ENCODE measurements around the gene TRANK1. TPM values are rescaled to one million over a fixed set of nuclear protein-coding genes. Genes with fewer than 3 reads are reported as not detected.
"Not testable (repeated sequence)": the region's sequence is repeated elsewhere in the genome, so short reads cannot be mapped to it uniquely, and the experiment has no call there.

TRANK1 gene
- total RNA-seq, 6 experiments from 2014 or later, result 1.00 to 3.0 (median 1.4) TPM

DNA sequence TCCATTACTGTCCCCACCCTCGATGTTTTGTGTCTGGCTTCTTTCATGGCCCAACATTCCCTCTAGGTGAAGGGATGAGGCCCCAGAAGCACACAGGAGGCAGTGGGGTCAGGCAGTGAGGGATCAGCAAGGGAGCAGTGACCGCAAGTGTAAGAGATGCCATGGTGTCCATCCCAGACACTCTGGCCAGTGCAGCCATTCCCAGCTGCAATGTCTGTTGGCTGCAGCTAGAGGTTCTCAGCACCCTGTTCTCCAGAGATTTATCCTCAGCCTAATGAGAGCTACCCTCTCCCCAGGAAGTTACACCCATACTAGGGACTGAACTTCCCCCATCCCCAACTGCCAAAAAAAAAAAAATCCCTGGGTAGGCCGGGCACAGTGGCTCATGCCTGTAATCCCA is 40.2 kb downstream of the TRANK1 start:
- TF ChIP-seq, protein P1, sequence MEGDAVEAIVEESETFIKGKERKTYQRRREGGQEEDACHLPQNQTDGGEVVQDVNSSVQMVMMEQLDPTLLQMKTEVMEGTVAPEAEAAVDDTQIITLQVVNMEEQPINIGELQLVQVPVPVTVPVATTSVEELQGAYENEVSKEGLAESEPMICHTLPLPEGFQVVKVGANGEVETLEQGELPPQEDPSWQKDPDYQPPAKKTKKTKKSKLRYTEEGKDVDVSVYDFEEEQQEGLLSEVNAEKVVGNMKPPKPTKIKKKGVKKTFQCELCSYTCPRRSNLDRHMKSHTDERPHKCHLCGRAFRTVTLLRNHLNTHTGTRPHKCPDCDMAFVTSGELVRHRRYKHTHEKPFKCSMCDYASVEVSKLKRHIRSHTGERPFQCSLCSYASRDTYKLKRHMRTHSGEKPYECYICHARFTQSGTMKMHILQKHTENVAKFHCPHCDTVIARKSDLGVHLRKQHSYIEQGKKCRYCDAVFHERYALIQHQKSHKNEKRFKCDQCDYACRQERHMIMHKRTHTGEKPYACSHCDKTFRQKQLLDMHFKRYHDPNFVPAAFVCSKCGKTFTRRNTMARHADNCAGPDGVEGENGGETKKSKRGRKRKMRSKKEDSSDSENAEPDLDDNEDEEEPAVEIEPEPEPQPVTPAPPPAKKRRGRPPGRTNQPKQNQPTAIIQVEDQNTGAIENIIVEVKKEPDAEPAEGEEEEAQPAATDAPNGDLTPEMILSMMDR (IDR thresholded peaks at IDR 0.05), result peak; percentile 62
- no peaks in the 10 kb centered on the region; the same call in 1 of the 2 replicates for H3K27me3 Mint-ChIP-seq (ENCODE audit: insufficient read depth)
- H3K4me1 Mint-ChIP-seq (ENCODE audit: low read depth), result peaks cover 24% of the 10 kb centered on the region
- peak; percentile 22 for DNase-seq
- H3K36me3 Mint-ChIP-seq (ENCODE audit: low read depth), result no peaks in the 10 kb centered on the region
- H3K9me3 Mint-ChIP-seq, result no peaks in the 10 kb centered on the region
- H3K4me3 Mint-ChIP-seq, result no peak overlapping the region
- H3K27ac Mint-ChIP-seq, result no peak overlapping the region

DNA sequence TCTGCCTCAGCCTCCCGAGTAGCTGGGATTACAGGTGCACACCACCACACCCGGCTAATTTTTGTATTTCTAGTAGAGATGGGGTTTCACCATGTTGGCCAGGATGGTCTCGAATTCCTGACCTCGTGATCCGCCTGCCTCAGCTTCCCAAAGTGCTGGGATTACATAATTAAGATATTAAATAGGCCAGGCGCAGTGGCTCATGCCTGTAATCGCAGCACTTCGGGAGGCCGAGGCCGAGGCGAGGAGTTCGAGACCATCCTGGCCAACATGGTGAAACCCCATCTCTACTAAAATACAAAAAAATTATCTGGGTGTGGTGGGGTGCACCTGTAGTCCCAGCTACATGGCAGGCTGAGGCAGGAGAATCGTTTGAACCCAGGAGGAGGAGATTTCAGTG is 40.8 kb downstream of the TRANK1 start:
- not testable (repeated sequence) for H3K36me3 Mint-ChIP-seq (ENCODE audit: low read depth); H3K9me3 Mint-ChIP-seq; H3K27ac Mint-ChIP-seq; H3K4me3 Mint-ChIP-seq; H3K27me3 Mint-ChIP-seq (ENCODE audit: insufficient read depth); DNase-seq
- peaks cover 23% of the 10 kb centered on the region for H3K4me1 Mint-ChIP-seq (ENCODE audit: low read depth)

DNA sequence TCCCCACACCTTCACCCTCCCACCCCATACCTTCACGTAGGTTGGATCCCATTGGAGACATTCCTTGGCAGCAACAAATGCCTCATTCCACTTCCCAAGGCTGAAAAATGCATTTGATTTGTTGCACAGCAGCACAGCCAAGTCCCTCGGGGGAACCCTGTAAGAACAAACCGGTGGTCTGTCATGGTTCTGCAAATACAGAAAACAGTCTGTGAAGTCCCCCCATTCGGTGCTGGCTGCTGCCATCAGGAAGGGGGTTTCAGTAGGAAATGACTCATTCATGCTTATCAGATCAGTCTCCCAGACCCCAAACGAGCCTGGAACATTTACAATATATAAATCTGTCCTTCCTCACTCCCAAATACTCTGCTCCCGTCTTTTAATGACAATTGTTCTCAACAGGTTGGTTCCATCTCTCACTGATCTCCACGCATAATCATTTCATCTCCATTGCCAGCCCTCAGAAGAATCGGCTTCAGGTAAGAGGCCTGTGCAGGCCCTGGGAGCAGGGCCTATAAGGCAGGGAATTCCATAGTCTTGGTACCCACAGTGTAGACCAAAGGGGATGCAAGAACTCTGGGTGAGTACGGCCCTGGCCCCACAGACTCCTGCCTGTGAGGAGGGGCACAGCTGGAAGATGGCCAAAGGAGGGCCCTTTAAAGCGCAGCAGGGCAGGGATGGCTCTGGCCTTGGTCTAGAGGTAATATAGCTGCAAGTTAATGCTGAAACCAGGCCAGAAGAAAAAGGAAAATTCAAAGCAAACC is 41.6 kb downstream of the TRANK1 start:
- H3K4me1 Mint-ChIP-seq (ENCODE audit: low read depth), result peaks cover 15% of the 10 kb centered on the region
- no peak for DNase-seq
- no peaks in the 10 kb centered on the region for H3K36me3 Mint-ChIP-seq (ENCODE audit: low read depth)
- no peaks in the 10 kb centered on the region for H3K27me3 Mint-ChIP-seq (ENCODE audit: insufficient read depth)
- H3K4me3 Mint-ChIP-seq, result no peak overlapping the region
- H3K9me3 Mint-ChIP-seq, result no peaks in the 10 kb centered on the region
- no peak overlapping the region for H3K27ac Mint-ChIP-seq
- TF ChIP-seq, protein P1 (IDR thresholded peaks at IDR 0.05), result no peak

DNA sequence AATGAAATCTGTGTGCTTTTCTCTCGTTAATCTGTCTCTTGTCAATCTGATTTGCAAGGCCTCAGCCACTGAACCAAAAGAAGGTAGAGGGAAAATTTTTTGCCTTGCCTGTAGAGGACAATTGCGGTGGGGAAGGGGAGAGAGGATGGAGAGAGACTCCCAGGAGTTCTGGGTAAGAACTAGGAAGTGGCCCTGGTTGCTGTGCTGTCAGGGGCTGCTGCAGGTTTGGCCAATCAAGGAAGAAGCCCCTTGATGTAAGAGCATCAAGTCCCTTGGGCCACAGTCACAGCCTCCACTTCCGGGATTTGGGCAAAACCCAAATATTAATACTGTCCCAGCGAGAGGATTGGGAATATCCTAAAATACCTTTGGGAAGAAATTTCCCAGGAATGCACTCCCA is 43.3 kb downstream of the TRANK1 start:
- Mint-ChIP-seq H3K4me1 (ENCODE audit: low read depth) (peaks cover 5% of the 10 kb centered on the region; the same call in 1 of the 2 replicates), H3K36me3 (ENCODE audit: low read depth) (no peaks in the 10 kb centered on the region), H3K27ac (no peak overlapping the region), H3K4me3 (no peak overlapping the region), H3K9me3 (no peaks in the 10 kb centered on the region), H3K27me3 (ENCODE audit: insufficient read depth) (peaks cover 8% of the 10 kb centered on the region; the same call in 1 of the 2 replicates)
- TF ChIP-seq, protein P1 (IDR thresholded peaks at IDR 0.05), result no peak
- DNase-seq, result no peak

DNA sequence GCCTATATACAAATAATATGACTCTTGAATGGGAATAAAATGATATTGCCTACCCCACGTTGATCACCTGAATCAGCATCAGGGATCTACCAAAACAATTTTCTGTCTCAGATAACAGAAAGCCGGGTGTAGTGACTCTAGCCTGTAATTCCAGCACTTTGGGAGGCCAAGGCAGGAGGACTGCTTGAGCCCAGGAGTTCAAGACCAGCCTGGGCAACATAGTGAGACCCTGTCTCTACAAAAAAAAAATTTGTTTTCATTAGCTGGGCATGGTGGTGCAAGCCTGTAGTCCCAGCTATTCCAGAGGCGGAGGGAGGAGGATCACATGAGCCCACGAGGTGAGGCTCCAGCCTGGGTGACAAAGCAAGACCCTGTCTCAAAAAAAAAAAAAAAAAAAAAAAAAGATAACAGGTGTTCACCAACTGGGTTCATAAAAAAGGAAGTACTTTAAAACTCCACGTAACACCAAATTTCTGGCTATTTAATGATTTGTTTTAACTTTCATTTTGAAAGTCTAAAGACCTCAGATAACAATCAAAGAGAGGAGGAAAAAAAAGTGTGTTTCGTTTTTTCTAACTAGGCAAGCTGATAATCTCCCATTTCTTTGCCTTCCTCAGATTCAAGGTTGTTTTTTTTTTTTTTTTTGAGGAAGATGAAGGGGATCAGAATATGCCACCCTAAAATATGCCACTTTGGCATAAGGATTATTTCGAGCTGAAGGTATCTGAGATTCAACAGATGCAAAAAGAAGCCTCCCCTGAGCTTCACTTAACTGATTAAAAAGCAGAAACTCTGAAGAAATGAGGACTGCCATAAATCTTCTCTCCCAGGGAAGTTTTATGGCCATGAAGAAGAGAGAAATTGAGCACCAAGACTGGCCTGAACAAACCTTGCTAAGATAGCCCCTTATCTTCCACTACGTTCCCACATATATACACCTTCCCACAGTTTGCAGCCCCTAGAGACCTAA is 44.1 kb downstream of the TRANK1 start:
- Mint-ChIP-seq H3K4me1 (ENCODE audit: low read depth) (peaks cover 2% of the 10 kb centered on the region; the same call in 1 of the 2 replicates), H3K27ac (no peak overlapping the region), H3K9me3 (no peaks in the 10 kb centered on the region), H3K4me3 (no peak overlapping the region), H3K36me3 (ENCODE audit: low read depth) (no peaks in the 10 kb centered on the region), H3K27me3 (ENCODE audit: insufficient read depth) (peaks cover 8% of the 10 kb centered on the region; the same call in 1 of the 2 replicates)
- TF ChIP-seq, protein P1 (IDR thresholded peaks at IDR 0.05), result no peak
- no peak for DNase-seq
